HEK293T (cell line): Measurements from ENCODE around the gene DDX10.

Experiments used
- ARNT ChIP-seq: fragments of 450-650 bp; IDR thresholded peaks from 2 replicates; pipeline ENCODE4 v1.6.1; 2017; ENCODE audit warnings: mild to moderate bottlenecking
- BHLHE40 ChIP-seq: fragments of 450-650 bp; IDR thresholded peaks from 2 replicates; pipeline ENCODE4 v1.6.1; 2016; ENCODE audit warnings: mild to moderate bottlenecking, moderate library complexity, borderline replicate concordance
- ELF4 ChIP-seq: fragments of 450-650 bp; IDR thresholded peaks from 2 replicates; pipeline ENCODE4 v1.6.1; 2017; ENCODE audit warnings: antibody characterized with exemption
- FOXA1 ChIP-seq: fragments of 450-650 bp; IDR thresholded peaks from 2 replicates; pipeline ENCODE4 v1.6.1; 2016; ENCODE audit warnings: mild to moderate bottlenecking
- FOXM1 ChIP-seq: fragments of 450-650 bp; IDR thresholded peaks from 2 replicates; pipeline ENCODE4 v1.6.1; 2017; ENCODE audit warnings: mild to moderate bottlenecking, borderline replicate concordance
- LEF1 ChIP-seq: fragments of 450-650 bp; IDR thresholded peaks from 2 replicates; pipeline ENCODE4 v1.6.1; 2017; ENCODE audit warnings: mild to moderate bottlenecking, borderline replicate concordance
- NFRKB ChIP-seq: fragments of 450-650 bp; IDR thresholded peaks from 2 replicates; pipeline ENCODE4 v1.6.1; 2016; ENCODE audit warnings: mild to moderate bottlenecking, moderate library complexity
- SP1 ChIP-seq: fragments of 450-650 bp; IDR thresholded peaks from 2 replicates; pipeline ENCODE4 v1.6.1; 2017
- SUZ12 ChIP-seq: fragments of 450-650 bp; IDR thresholded peaks from 2 replicates; pipeline ENCODE4 v1.6.1; 2016; ENCODE audit warnings: mild to moderate bottlenecking
- TARDBP ChIP-seq: fragments of 450-650 bp; IDR thresholded peaks from 2 replicates; pipeline ENCODE4 v1.6.1; 2016

DNA sequence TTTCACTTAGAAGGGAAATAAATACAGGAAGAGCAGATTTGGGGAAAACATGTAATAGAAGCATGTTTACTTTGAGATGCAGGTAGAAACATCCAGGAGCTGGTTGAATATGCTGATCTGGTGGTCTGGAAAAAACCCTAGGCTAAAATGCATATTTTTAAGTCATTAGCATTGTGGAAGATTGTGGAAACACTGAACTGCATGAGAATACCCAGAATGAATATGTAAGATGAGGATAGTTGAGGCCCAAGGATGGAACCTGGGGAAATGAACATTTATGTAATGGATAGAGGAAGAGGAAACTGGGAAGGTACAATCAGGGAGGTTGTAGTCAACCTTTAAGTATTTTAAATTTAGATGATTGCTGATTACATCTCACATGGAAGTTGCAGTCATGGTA, 269.4 kb downstream of the DDX10 start:
- TF ChIP-seq BHLHE40 (no peak), ARNT (no peak), FOXM1 (no peak), SUZ12 (no peak), ELF4 (no peak), TARDBP (no peak), SP1 (no peak), NFRKB (no peak), FOXA1 (no peak), LEF1 (no peak)
